NB4 (cell line): ENCODE data around the gene CCDC85C.

Experiments used
- MYC ChIP-seq: IDR thresholded peaks from 2 replicates; pipeline ENCODE4 v1.6.1; 2011; ENCODE audit warnings: low read depth, low read length
- POLR2A ChIP-seq: IDR thresholded peaks from 2 replicates; pipeline ENCODE4 v1.6.1; 2011; ENCODE audit warnings: mild to moderate bottlenecking; ENCODE audit not compliant: insufficient read length; ENCODE audit errors: extremely low read depth
- TF ChIP-seq, protein P1 (sequence below): IDR thresholded peaks from one replicate; pipeline ENCODE4 v1.5.1; 2012; ENCODE audit warnings: low read depth, low read length
- TF ChIP-seq, protein P2 (sequence below): IDR thresholded peaks from 2 replicates; pipeline ENCODE4 v1.6.1; 2011; ENCODE audit warnings: low read depth, low read length

DNA sequence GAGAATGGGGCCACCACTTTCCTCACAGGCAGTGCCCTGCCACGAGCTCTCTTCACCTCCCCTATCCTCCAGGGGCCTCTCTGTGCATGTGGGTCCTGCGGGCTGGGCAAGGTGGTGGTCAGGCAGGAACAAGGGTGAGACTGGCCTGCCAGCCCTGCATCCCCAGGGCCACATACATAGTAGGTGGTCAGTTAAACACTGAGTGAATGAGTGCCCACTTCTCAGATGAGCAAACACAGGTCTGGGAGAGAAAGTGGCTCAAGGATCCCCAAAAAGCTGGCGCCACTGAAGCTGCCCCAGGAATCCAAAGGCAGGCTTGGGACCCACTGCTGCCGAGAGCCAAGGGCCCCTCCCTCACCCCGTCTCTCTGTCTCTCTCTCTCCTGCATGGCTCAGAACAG, 71.7 kb downstream of the CCDC85C start:
- TF ChIP-seq, protein P1, sequence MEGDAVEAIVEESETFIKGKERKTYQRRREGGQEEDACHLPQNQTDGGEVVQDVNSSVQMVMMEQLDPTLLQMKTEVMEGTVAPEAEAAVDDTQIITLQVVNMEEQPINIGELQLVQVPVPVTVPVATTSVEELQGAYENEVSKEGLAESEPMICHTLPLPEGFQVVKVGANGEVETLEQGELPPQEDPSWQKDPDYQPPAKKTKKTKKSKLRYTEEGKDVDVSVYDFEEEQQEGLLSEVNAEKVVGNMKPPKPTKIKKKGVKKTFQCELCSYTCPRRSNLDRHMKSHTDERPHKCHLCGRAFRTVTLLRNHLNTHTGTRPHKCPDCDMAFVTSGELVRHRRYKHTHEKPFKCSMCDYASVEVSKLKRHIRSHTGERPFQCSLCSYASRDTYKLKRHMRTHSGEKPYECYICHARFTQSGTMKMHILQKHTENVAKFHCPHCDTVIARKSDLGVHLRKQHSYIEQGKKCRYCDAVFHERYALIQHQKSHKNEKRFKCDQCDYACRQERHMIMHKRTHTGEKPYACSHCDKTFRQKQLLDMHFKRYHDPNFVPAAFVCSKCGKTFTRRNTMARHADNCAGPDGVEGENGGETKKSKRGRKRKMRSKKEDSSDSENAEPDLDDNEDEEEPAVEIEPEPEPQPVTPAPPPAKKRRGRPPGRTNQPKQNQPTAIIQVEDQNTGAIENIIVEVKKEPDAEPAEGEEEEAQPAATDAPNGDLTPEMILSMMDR, result no peak
- TF ChIP-seq POLR2A (no peak), MYC (no peak)
- TF ChIP-seq, protein P2, sequence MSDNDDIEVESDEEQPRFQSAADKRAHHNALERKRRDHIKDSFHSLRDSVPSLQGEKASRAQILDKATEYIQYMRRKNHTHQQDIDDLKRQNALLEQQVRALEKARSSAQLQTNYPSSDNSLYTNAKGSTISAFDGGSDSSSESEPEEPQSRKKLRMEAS, result no peak
